Coronary artery (tissue), 2 donors: ENCODE data around the gene SEC14L1.

Source experiments
- DNase-seq: peaks from one replicate; pipeline ENCODE4 v3.0.0-alpha.2; 2017; ENCODE audit warnings: low spot score
- H3K27ac ChIP-seq, 2 donors: fragments of 200-600 bp; sonication (generic); one replicate each; pipeline ENCODE4 v1.5.1; 2016 to 2019
- H3K4me3 ChIP-seq: fragments of 200-600 bp; sonication (generic); 2 replicates; pipeline ENCODE4 v1.5.1; 2016; ENCODE audit warnings: mild to moderate bottlenecking, moderate library complexity
- TF ChIP-seq, protein P1 (sequence below): fragments of 200-600 bp; sonication (generic); IDR thresholded peaks from one replicate; pipeline ENCODE4 v1.5.1; 2019; ENCODE audit warnings: antibody characterized with exemption

The SEC14L1 gene

DNA sequence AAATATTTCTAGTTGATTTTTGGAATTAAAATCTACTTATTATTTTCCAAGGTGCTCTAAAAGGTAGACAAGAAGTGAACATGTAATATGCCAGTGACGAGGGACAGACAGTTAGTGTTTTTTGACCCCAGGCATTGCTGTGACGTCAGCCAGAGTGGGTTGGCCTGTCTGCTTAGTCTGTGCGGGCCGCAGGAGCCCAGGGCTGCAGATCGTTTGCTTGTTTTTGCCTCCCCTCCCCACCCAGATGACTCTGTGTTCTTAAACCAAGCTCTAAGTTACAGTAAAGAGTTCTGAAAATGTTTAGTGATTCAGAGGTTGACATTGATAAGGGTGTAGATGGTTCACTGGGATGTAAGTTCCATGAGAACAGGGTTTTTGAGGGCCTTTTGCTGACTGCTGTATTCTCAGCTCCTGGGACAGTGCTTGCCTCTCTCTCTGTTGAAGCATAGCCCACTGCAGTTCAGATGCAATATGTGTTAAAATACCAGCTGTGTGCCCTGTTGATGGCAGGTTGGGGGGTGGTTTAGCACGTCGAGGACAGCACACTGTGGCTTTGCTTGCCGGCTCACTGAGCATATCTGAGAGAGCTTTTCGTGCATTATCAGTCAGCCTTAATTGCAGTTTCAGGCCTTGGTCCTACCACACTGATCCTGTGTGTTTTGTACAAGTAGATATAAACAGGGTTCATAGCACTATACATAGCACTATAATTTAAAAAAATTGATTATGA, 64.8 kb downstream of the SEC14L1 start:
- no peak for DNase-seq
- H3K27ac ChIP-seq = no peak overlapping the region
- H3K4me3 ChIP-seq = no peak overlapping the region
- TF ChIP-seq, protein P1, sequence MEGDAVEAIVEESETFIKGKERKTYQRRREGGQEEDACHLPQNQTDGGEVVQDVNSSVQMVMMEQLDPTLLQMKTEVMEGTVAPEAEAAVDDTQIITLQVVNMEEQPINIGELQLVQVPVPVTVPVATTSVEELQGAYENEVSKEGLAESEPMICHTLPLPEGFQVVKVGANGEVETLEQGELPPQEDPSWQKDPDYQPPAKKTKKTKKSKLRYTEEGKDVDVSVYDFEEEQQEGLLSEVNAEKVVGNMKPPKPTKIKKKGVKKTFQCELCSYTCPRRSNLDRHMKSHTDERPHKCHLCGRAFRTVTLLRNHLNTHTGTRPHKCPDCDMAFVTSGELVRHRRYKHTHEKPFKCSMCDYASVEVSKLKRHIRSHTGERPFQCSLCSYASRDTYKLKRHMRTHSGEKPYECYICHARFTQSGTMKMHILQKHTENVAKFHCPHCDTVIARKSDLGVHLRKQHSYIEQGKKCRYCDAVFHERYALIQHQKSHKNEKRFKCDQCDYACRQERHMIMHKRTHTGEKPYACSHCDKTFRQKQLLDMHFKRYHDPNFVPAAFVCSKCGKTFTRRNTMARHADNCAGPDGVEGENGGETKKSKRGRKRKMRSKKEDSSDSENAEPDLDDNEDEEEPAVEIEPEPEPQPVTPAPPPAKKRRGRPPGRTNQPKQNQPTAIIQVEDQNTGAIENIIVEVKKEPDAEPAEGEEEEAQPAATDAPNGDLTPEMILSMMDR = no peak

DNA sequence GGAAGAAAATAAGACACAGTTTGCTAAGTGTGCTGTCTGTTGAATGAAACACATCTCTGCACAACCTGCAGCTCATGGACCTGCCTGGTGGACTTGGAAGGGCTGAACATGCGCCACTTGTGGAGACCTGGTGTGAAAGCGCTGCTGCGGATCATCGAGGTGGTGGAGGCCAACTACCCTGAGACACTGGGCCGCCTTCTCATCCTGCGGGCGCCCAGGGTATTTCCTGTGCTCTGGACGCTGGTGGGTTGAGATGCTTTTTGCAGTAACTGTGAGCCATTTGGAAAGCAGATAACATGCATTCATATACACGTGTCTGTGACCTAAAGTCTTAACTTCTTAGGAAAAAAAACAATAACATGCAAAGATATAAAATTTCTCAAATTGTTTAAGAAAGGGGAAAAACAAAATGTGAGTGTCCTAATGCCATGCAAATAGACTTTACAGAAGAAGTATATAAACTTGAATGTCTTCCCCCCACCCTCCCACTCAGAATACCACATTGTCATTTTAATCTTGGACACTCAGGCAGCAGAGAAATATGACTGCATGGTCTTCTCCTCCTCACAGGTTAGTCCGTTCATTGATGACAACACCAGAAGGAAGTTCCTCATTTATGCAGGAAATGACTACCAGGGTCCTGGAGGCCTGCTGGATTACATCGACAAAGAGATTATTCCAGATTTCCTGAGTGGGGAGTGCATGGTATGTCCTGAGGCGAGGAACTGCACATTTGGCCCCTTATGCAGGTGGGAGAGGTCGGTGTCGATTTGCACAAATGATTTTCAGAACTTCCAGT, 65.6 kb downstream of the SEC14L1 start:
- no peak overlapping the region for H3K4me3 ChIP-seq
- TF ChIP-seq, protein P1 = no peak
- DNase-seq = no peak
- no peak overlapping the region for H3K27ac ChIP-seq

DNA sequence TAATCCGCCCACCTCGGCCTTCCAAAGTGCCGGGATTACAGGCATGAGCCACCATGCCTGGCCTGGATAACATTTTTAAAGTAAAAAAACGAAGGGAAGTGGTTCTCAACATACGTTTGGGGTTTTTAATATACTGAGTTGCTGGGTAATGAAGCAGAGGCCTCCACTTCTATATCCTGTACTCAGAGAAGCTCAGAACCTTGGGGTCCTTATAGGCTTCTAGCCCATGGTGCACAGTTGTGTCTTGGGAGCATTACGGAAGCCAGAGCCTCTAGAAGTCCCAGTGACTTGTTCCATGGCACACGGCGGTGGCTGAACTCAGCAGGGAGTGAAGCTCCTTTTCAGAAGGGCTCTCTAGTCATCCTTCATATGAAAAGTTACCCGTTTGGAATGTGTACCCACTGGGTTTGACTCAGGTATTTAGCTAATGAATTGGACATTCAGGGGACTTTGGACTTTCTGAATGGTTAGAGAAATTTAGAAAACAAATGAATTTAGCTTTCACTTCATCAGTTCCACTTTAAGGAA, 67.0 kb downstream of the SEC14L1 start:
- no peak overlapping the region for H3K27ac ChIP-seq
- no peak overlapping the region for H3K4me3 ChIP-seq
- TF ChIP-seq, protein P1 = no peak
- DNase-seq = no peak

DNA sequence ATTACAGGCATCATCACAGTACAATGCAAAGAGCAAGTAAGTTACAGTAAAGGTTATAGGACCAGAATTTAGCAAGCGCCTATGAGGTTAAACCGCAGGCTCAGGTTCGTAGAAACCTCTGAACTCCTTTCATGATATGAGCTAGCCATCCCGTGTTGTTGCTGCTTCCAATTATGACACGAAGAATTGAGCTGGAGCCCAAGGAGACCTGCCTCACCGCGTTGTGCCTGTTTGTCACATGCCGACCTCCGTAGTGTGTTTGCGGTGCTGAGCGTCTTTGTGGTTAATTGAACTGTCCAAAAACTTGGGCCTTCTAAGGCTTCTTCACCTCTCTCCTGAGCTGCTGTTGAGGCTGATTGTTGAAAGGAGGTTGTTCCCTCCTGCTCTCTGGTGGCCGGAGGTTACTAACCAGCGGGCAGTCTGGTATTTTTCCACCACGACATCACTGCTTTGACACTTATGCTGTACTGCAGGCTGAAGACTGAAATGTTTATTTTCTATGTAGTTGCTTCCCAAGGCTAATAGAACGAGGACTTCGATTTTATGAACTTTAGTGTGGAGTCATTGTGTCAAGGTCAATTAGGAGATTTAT, 67.5 kb downstream of the SEC14L1 start:
- H3K4me3 ChIP-seq = no peak overlapping the region
- TF ChIP-seq, protein P1 = no peak
- H3K27ac ChIP-seq = no peak overlapping the region
- no peak for DNase-seq

DNA sequence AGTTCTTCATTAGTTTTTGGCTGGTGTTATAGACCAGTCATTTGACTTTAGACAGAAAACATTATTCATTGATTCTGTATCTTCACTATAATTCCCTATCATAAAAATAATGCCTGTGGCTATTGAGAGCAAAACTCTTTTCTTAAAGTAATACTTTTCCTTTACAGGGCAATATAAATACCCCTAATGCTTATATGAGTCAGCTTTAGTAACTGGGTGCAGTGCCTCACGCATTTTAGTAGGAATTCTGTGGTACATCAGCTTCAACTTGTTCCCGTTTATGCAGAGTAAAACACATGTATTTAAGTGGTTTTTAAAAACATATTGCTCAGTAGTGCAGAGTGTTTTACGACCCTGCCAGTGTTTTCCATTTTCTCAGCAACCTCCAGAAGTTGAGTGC, 68.1 kb downstream of the SEC14L1 start:
- no peak overlapping the region for H3K27ac ChIP-seq
- TF ChIP-seq, protein P1 = no peak
- no peak overlapping the region for H3K4me3 ChIP-seq
- DNase-seq = no peak

DNA sequence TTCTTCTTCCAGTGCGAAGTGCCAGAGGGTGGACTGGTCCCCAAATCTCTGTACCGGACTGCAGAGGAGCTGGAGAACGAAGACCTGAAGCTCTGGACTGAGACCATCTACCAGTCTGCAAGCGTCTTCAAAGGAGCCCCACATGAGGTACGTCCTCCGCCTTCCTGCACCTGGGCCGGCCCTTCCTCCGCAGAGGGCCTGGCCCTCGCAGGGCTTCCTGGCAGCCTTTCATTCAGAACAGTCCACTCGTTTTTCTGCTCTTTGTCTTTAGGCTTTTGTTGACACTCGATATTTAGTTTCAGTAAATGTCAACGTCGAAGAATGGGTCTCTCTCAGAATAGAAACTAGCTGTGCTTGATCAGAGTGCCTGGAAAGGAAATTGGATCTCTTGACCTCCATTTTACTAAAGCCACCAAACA, 68.6 kb downstream of the SEC14L1 start:
- Histone ChIP-seq H3K27ac (no peak overlapping the region), H3K4me3 (no peak overlapping the region)
- no peak for DNase-seq
- TF ChIP-seq, protein P1 = no peak
